HG03571 (cell line): ENCODE results near the gene SYNE1.
A peak's percentile ranks its signal among the peaks of the same experiment; 100 is the strongest.

Experiments
- ATAC-seq: cut with Tn5 transposase; IDR thresholded peaks from one replicate; pipeline ENCODE4 v1.9.1; 2021; ENCODE audit not compliant: unreplicated experiment

SYNE1 gene

DNA sequence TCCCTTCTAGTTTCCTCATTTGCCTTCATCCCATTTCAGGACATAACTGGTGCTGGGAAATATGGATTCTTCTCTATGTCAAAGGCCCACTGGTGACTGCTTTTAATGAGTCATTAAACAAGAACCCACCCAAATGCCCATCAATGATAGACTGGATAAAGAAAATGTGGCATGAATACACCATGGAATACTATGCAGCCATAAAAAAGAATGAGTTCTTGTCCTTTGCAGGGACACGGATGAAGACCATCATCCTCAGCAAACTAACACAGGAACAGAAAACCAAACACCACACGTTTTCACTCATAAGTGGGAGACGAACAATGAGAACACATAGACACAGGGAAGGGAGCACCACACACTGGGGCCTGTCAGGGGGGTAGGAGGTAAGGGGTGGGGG, 518.9 kb downstream of the SYNE1 start:
- ATAC-seq: no peak

DNA sequence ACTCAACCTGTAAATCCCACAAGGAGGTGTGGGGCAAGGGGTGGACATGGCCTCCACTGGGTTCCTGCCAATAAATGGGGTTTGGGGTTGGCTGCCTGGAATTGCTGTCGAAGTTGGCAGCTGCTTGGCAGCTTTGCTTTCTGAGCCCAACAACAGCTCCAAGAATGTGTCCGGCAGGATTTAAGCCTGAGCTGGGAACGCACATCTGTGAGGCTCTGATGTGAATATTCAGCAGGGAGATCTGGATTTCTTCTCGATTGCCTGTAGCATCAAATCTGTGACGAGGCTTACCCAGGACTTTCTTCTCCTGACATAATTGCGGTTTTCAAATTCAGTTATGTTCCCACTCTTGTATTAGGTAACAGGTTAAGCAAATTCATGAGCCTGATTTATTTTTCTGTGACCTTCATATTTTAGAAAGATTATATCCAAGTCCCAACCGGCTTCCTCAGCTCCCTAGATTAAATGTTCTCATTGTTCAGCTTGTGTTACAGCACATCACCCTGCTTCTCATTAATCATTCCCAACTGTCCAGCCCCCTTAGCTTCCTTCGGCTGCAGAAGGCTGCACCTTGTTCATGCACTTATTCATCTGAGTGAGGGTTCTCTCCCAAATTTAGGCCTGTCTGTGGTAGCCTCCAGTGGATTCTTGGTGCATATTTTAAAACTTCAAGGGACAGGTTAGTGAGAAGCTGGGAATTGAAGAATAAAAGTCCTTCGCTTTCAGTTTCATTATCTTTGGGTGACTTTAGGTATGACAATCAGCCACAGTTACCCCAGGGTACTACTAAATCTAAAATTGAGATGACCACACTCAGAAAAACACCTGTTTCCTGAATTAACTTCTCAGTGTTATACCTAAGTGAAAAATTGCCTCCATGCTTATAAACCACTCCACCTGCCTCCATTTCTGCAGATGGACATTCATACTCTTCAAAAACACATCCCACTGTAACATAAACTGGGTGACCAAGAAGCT, 519.7 kb downstream of the SYNE1 start:
- peak; percentile 73 for ATAC-seq

DNA sequence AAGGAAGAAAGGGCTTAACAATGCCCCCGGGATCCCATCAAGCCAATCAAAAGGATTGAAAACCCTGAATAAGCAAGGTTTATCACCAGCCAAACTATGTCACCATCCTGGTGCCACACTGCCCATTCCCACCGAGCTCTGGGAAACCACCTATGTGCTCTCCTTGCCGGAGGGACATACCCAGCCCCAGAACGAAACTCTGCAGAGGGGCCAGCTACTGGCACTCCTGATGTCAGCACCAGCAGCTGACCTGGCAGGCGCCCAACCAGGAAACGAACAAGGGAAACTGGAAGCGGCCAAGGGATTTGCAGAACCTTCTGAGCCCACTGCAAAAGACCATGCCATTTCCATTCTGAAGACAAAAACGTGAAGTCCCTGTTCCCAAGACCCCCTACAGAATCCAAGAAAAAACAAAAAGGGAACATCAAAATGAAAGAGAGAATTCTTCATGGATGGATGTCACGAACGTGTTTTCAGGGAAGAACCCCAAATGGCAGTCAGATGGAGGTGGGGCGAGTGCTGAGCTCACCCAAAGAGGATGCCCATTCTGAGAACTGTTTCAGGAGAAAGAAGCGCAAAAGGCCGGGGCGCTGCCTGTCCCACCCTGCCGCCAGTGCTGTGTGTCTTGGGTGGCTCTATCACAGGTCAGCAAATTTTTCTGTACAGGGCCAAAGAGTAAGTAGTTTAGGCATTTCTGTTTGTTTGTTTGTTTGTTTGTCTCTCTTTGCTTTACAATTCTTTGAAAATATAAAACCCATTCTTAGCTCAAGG, 524.5 kb downstream of the SYNE1 start:
- no peak for ATAC-seq

DNA sequence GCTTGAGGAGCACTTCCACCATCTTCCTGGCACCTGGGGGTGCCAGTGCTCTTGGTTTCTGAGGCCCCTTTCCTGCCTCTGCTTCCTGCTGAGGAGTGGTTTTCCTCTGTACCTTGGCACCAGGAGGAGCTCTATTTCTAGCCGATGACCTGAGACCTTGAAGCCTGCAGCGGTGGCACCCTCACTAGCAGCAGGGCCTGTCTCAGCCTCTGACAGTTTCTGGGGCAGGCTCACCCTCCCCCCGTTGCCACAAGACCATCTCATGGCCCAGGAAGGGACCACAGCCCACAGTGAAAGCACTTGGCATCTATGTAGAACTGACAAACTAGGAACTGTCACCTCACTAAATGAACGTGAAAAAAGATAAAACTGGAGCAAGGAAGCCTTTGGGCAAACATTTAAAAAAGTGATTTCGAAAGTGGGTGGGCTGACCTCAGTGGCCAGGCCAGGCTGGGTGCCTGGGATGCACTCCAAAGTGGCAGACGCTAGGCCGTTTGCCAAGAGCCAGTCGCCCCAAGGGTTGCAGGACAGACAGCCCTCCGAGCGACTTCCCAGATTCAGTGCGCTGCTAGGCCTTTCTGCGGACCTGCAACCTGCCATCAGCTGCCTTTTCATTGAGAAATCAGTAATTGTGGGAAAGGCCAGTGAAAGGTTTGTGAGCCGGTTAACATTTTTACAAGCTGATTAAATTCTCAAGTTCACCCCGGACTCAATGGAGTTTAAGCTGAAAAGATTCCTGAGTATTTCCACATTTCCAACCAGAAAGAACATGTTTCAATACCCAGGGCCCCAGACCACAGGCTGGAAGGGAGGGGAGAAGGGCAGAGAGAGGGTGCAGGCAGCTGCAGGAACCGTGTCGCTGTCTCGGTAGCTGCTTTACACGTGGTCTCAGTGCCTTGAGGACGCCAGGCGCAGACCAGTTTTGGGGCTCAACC, 526.0 kb downstream of the SYNE1 start:
- no peak for ATAC-seq

DNA sequence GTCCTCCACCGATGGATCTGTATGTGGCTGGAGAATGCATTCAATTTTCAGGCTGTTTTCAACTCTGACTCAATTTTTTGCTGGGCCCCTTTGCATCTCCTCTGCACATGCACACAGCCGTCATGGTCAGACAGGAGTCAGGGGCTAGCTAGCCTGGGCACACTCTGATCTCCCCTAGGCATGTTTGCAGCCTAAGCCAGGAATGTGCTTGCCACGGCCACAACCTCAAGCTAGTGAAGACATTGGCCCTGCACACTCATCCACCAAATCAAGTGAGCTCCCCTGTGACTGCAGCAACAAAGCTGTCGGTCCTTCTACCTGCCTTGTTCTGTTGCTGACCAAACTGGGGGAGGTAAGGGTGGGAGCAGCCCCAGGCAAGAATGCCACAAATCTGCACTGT, 529.2 kb downstream of the SYNE1 start:
- ATAC-seq: no peak

DNA sequence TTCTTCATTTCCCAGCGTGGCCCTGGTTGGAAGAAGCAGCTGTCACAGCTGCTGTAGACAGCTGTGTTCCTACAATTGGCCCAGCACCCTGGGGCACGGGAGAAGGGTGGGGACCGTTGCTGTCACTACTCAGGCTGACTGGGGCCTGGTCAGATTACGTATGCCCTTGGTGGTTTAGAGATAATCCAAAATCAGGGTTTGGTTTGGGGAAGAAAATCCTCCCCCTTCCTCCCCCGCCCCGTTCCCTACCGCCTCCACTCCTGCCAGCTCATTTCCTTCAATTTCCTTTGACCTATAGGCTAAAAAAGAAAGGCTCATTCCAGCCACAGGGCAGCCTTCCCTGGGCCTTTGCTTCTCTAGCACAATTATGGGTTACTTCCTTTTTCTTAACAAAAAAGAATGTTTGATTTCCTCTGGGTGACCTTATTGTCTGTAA, 537.0 kb downstream of the SYNE1 start:
- ATAC-seq: no peak

DNA sequence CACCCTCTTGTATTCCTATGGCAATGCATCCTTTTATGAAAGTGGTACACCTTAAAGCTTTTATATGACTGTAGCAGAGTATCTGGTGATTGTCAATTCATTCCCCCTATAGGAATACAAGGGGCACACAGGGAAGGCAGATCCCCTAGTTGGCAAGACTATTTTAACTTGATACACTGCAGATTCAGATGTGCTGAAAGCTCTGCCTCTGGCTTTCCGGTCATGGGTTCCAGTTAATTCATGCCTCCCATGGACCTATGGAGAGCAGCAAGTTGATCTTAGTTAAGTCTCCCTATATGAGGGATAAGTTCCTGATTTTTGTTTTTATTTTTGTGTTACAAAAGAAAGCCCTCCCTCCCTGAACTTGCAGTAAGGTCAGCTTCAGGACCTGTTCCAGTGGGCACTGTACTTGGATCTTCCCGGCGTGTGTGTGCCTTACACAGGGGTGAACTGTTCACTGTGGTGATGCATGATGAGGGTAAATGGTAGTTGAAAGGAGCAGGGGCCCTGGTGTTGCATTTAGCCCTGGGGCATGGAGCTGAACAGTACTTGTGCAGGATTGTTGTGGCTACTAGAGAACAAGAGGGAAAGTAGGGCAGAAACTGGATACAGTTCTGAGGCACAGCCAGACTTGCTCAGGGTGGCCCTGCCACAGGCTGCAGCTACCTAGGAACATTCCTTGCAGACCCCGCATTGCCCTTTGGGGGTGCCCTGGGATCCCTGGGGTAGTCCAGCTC, 537.5 kb downstream of the SYNE1 start:
- no peak for ATAC-seq

DNA sequence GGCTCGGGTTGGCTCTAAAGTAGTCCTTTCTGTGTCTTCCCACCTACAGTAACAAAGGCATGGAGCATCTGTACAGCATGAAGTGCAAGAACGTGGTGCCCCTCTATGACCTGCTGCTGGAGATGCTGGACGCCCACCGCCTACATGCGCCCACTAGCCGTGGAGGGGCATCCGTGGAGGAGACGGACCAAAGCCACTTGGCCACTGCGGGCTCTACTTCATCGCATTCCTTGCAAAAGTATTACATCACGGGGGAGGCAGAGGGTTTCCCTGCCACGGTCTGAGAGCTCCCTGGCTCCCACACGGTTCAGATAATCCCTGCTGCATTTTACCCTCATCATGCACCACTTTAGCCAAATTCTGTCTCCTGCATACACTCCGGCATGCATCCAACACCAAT, 538.5 kb downstream of the SYNE1 start:
- ATAC-seq: no peak

DNA sequence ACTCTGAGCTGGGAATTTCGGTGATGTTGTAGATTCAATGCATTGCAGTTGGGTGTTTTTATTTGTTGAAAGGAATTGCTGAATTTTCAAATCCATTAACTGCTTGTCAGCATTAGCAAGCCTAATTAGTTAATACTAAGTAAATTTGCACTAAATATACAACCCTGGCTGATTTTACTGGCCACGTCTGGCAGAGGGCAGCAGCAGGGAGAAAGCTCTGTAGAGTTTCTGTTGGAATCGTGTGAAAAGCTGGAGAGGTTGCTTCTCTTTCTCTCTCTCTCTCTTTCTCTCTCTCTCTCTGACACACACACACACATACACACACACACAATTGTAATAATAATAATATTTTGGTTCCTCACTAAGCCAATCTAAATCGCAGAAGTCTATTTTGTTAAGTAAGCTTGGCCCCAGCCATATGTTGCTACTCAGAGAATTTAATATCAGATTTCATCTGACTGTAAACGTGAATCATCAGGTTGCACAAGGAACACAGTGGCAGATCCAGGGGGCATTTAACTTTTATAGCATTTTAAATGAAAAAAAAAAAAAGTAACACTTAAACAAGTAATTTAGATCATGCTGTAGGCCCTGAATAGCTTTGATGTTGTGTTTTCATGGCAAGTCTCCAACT, 540.2 kb downstream of the SYNE1 start:
- no peak for ATAC-seq

DNA sequence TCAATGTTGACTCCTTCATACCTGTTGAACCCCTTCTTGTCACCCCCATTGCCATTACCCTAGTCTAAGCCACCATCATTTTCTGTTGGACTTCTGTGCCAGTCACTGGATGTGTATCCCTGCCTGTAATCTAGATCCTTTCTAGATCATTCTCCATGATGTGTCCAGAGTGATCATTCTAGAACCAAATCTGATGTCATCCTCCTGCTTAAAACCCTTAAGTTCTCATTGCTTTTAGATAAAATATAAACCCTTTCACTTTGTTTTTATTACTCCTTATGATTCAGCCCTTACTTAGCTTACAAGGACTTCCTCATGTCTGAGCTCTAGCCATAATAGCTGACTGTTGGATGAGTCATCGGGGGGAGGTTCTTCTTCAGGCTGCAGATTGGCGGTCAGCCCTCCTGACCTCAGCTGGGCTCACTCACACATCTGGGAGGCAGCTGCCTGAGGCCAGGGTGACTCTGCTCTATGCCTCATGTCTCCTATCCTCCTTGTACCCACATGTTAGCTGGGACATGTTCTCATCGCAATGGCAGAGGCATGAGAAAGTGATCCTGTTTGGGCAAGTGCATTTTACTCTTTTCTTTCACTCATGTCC, 542.1 kb downstream of the SYNE1 start:
- no peak for ATAC-seq

DNA sequence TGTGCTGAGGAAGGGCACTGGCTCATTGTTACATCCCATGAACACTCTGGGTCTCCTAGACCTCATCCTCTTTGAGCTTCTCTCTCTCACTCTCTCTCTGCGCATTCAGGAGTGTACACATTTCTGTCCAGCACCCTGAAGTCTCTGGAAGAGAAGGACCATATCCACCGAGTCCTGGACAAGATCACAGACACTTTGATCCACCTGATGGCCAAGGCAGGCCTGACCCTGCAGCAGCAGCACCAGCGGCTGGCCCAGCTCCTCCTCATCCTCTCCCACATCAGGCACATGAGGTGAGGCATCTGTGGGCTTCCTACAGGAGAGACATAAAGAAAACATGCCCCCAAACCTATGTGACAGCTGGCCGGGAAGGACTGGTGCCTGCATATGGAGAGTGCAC, 542.9 kb downstream of the SYNE1 start:
- ATAC-seq: no peak

DNA sequence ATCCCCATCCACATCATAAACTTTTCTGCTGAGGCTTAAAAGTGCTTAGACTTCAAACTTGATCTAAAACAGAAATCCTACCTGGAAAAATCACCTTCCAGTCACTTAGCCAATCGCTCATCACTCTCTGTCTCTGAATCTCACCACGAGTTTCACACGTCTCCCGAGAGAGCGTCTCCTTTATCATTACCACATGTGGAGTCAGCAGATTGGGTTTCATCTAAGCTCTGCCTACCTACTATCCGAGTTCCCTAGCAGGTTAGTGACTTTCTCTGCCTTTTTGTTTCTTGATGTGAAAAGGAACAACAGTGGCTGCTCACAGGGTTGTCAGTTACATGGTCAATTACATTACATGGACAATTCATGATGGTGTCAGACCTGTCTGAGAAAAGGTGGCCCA, 543.5 kb downstream of the SYNE1 start:
- no peak for ATAC-seq

DNA sequence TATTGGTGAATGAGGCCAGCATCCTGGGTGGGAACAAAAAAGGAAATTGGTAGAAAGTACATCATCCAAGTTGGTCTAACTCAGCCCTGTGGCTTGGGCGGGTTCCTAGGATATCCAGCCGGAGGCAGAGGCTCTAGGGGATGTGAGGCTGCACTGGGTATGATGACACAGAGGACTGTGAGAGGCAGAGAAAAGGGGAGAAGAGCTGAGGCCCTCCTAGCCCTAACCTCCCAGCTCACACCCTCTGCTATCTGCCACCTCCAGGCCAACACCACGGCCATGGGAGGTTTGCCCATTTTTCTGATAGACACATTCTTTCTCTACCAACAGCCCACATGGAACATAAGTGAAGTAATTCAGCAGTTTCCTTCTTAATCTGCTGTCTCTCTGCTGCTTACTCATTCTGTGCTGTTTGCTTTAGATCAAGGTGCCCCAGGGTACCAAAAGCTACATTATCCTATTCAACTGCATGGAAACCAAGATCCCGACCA, 545.3 kb downstream of the SYNE1 start:
- no peak for ATAC-seq

DNA sequence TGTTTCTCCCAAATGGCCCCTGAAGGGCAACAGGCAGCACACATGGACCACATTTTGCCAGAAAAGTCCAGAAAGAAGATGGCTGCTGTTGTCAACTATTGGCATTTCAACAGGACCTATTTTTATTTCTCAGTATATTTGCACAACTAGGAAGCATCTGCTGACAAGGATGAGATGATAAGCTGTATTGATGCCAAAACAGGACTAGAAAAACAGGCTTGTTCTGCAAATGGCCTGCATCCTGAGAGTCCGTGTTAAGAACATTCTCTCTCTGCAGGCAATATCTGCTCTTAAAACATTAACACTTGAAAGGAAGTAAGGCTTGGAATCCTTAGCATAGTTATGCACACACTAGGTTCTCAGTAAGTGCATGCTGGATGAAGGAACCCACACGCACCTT, 546.0 kb downstream of the SYNE1 start:
- ATAC-seq: no peak

DNA sequence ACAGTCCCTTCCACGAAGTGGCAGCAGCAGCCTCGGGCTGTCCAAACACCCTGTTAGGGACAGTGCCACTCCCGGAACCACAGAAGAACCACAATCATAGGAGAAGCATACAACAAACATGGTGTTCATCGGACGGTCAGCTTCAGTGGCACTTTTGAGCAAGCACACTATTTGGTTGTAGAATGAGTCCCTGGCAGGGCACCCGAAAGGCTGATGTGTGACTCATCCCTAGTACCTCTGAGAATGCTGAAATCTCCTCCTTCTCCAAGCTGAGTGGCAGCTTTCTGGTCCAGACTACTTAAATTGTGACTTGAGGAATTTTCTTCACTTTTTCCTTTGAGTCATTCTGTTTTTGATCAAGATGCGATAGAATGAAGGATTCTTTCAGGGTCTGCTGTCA, 547.2 kb downstream of the SYNE1 start:
- no peak for ATAC-seq

DNA sequence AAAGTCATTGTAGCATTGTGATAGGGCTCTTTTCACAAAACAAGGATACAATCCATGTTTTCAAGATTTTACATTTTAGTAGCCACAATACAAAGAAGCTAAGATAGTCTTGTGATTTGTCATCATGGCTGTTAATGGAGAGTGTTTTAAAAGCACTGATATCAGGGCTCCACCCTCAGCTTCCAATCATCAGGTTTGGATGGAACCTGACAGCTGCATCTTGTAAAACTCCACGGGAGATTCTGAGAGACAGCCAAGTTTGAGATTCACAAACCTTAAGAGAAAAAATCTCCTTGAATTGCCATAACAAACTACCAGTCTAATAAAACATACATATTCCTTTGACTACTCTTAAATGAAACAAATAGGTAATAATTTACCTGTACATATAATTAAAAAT, 549.5 kb downstream of the SYNE1 start:
- ATAC-seq: no peak

DNA sequence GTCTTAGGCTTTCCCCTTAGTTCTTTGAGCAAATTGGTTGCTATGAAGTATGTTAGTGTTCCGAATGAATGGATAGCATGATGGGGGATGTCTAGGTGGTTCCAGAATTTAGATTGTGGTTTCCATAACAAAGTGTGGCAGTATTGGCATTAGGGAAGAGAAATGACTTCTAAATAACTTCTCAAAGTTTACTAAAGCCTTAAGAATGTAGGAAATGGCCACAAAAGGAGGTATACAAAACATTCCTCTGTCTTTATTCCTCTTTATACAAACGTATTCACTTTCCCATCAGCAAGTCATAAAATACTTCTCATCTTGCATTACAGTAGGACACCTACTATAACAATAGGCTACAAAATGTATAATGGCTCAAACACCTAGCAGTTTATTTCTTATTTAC, 550.1 kb downstream of the SYNE1 start:
- ATAC-seq: no peak

DNA sequence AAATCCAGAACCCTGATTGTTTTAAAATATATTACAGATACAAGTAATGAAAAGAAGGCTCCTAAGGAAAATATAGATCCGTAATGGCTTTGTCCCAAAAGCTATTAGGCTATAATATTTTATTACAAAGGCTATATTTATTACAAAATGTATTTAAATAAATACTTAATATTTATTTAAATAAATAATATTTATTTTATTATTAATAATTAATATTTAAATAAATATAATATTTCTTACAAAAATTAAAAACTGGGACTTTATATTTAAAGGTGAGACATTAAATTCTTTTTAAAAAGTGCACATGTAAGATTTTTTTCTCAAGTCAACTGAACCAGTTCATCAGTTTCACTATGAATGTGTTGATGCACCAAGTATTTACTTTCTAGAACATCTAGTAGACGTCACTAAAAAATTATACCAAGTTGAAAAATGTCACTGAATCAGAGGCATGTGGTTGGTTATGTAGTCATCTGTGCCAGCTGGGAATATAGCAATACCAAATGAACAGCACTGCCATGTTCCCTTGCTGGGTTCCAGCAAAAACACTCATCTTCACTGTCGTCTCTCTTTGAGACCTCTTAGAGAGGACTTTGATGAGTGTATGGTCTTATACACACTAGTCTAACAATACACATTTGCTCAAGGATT, 550.8 kb downstream of the SYNE1 start:
- no peak for ATAC-seq

DNA sequence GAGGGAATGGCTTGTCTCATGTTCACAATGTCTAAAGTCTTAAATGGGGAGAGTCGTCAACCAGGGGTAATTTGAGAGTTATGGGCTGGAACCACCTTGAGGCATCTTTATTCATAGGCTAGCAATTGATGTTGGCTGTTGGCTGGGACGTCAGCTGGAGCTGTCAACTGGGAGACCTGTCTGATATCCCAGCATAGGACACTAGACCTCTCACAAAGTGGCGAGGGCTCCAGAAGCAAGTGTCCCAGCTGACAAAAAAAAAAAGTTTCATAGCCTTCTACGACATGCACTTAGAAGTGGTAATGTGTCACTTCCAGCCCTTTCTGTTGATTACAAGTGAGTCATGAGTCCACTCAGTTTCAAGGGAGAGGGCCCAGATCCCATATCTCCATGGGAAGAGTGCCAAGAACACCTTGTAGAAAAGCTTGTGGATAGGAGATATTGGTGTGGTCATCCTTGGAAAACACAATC, 551.7 kb downstream of the SYNE1 start:
- ATAC-seq: no peak
